T-helper 1 cell treated with Interleukin-12 subunit alpha and Interleukin-12 subunit beta and Interleukin-4 antibody, amounts not matched to agents 30 ng/mL and 1 ng/mL, for 36 hours (primary cell): ENCODE results near the gene MAFG. TPM values are rescaled to one million over a fixed set of nuclear protein-coding genes. Genes with fewer than 3 reads are reported as not detected.

ENCODE experiments used
- intact Hi-C: fragments of 100-400 bp; cut with micrococcal nuclease; formaldehyde crosslinking; loops from one replicate; pipeline ENCODE4 v1.15.1; 2024
- total RNA-seq: library from RNA; stranded (reverse); gene quantifications from 2 replicates; pipeline ENCODE4 v1.2.3, GENCODE V29; 2022

MAFG gene
- total RNA-seq, 1 donor from 2014 or later = 26.2 TPM

DNA sequence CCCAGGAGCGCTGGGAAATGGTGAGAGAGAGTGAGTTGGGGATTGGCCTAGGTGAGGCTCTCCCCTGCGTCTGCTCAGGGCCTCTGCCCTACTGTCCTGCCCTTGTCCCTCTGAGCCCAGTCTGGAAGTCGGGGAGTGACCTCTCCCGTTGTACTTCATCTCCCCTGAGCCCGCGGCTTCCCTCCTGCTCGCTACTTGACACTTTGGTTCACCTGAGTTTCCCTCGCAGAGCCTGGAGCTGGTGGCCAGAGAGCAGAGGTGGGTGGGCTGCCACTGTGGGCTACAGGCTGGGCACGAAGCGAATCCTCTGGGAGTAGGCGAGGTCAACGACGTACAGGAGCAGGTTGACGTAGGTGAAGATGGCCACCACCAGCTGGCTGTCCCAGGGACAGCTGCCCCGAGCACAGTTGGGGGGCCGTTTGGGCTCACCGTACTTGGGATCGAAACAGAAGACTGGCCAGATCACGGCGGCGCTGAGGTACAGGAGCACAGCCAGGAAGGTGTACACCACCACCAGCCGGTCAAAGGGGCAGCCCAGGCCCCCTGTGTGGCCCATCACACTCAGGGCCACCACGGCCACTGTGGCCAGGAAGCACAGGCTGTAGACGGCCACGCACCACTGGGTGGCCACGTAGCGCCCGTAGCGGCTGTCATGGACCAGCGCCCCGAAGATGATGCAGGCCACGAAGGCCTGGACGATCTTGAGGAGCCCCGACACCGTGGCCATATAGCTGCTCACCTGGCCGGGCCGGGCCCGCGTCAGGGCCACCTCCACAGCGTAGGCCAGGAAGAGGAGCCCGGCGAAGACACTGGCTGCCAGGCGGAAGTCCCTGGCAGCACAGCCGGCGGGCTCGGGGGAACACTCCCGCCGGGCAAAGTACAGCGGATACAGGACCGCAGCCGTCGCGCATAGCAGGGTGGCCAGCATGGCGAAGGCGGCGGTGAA is 13.3 kb upstream of the MAFG start:
- intact Hi-C loops = no loop called here

DNA sequence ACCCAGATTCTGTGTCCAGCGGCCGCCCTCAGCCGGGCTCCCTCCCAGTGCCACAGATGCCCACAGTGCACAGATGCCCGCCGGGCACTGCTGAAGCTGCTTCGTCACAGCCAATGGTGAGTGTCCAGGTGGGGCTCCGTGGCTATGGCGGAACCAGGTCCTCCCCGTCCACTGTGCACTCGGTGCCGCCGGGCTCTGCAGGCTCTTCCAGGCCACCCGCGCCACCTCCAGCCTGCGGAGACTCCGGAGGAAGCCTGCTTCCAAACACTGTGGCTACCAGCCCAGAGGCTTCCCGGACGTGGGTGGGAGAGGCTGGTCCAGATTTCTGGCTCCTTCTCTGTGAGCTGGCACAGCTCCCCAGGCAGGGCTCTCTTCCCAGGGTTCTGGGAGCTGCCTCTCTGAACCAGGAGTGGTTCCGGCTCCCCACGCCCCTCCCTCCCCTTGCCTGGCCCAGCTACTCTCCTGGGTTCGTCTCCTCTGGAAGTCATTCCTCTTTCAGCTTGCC is 12.4 kb upstream of the MAFG start:
- intact Hi-C loops = no loop called here

DNA sequence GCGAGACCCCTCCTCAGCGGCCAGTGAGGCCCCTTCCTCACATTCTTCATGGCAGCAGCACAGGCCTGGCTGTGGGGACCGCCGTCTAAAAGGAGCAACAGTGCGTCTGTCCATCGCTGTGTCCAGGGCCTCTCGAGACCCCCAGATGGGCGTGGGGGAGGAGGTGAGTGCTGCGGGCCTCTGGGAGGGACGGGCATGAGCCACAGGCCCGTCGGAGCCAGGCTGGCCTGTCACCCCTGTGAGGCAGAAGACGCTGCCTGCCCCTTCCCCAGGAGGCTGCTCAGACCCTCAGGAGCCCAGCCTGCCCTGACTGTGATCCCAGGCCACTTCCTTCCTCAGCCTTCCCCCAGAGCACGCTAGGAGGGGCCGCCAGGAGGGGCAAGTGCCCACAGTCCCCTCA is 11.7 kb upstream of the MAFG start:
- intact Hi-C loops = no loop called here

DNA sequence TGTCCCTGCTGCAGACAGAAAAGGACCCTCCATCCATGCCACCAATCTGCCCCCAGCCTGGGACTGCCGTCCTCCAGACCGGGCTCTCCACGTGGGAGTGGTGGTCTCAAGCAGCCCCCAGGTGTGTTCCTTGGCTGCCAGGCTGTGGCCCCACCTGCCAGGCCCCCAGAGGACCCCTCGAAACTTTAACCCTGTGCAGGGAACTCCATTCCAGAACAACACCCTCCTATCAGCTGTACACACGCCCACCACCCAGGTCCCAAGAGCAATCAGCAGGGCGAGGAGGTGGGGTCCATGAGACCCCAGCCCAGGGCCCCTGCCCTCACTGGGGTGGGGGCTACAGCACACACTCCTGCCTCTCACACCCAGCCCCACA is 8.2 kb upstream of the MAFG start:
- intact Hi-C loops = loop anchor here (2.0 kb wide), 1 partner anchor 41 kb away; the partner anchor contains the start of gene ASPSCR1

DNA sequence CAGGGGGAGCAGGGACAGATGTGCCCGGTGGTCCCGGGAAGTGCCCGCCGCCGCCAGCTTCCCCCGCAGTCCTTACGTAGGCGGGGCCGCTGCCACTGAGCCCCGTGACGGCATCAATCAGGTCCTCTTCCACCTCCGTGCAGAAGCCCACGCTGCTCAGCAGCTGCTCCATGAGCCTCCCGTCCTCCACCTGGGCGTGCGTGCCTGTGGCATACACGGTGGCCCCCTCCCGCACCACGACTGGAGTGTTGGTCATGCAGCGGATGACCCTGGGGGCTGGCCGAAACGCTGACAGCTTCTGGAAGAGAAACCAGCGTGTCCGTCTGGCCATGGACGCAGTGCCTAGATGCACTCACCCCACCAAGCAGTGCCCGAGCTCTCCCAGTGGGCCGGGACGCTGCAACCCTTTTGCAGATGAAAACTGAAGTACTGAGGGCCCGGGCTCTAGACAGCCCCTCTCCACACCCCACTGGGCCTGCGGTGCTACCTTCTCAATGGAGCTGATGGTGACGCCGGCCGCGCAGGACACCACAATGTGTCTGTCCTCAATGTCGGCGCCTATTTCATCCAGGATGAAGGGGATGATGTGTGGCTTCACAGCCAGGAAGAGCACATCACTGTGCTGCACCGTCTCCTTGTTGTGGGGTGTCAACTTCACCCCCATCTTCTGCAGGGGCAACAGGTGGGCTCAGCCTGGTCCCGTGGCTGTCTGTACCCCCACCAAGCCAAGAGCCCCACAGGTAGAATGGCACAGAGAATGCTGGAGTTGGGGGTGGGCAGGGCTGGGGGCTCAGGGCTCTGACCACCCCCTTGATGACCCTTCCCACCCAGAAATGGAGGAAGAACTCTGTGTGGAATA is 7.5 kb upstream of the MAFG start:
- intact Hi-C loops = no loop called here

DNA sequence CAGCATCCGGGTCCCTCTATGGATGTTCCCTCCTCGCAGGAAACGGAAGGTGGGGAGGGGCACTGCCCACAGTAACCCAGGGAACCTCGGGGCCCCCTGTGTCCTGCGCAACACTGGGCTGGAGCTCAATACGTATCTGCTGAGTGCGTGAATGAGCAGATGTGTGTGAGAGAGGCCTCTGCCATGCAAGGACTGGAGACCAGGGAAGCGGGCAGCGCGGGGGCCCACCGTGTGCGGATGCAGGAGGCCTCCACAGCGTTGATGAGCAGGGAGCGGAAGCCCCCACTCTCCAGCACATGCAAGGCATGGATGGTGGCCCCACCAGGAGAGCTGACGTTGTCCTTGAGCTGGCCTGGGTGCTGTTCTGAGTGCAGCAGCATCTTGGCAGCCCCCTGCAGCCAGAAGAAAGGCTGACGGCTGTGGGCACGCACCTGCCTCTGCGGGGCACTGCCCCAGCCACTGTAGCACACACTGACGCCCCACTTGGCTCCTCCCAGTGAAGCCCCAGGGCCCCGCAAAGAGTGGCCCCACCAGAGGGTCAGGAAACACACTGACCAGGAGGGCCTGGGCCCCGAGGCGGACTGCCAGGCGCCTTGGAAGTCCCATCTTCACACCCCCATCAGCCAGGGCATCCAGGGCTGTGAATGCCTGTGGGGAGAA is 6.7 kb upstream of the MAFG start:
- intact Hi-C loops = no loop called here

DNA sequence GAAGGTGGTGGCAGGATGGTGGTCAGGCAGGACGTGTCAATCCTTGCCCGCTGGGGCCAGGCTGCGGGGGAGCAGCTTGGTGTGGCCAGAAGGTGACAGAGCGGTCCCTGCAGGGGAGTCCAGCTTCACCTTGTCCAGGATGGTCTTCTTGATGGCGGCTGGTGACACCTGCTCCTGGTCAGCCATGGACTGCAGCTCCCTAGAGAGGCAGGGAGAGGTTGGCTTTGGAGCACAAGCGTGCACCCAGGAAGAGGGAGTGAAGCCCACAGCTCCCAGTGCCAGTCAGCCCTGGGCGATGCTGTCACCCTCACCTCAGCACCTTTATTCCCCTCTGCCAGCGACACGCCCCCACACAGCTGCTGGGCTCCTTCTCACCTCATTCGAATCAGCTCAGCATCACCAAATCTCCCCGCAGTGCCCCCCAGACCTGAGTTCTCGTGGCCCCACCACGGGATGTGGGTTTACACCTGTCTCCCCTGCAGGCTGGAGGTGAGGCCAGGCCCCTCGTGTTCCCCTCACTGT is 5.7 kb upstream of the MAFG start:
- intact Hi-C loops = no loop called here

DNA sequence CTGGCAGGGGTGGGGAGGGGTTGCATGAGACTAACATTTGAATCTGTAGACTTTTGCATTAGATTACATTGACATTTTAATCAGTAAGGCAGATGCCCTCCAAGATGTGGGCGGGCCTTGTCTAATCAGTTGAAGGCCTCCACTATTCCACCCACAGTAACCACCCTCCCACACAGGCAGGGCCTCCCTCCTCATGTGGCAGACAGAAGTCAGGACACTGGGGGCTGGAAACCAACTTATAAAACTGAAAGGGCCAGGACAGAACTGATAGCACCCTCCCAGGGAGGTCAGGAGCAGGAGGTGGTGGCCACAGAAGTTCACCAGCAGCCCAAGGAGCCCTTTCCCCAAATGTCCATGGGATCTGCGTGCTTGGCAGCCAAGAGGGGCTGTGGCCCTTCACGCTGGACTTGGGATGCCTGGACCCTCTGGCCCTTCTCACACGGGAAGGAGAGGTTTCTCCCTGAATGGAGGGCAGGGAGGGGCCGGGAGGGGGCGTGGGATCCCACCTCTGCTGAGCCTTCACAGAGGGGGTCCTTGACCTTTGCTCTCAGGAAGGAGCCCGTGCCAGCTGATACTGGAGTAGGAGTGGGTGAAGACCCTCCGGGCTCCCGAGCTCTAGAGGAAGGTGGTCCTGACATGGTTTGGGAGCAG is 4.9 kb upstream of the MAFG start:
- intact Hi-C loops = no loop called here

DNA sequence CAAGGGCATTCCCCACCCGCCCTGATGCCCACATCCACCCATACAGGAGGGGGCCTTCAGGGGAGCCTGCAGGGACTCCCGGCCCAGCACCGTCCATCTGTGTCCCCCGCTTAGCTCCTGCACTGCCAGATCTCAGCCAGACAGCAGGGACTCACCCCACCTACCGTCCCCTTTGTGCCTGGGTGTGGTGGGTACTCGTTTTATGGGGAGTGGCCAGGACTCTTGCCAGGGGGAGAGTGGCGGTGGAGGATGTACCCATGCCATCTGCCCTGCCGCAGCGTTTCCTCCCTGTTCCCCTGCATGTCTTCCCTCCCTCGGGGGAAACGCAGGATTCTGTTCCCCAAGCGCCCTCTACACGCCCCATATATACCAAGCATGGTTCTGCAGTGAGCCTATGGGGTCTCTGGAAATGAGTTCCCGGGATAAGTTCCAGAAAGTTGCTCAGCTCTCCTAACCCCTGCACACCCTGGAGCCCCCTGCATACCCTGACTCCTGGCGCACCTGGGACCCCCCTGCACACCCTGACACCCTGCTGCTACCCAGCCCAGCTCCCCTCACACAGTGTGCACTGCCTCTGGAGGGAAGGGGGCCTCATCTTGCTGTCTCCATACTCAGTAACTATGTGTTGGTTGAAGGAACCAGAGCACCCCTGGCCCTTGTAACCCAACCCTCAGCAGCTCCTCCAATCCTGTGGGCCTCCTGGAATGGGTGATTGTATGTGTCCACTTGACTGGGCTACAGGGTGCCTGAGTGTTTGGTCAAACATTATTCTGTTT is 4.2 kb upstream of the MAFG start:
- intact Hi-C loops = no loop called here

DNA sequence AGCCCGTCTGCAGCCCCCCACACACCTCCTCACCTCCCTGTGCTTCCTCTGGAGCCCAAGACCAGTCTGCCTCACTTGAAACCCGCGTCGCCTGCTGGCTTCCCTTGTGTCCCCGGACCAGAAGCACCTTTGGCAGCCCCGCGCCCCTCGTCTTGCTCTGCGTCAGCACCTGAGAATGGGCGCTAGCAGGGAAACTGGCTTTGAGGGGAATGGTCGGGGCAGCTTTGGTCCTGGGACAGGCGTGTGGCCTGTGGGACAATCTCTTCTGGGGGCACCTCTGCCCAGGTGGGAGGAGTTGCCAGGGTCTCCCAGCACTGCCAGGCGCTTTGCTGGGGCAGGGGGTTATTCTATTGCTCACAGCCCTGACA is 3.6 kb upstream of the MAFG start:
- intact Hi-C loops = no loop called here

DNA sequence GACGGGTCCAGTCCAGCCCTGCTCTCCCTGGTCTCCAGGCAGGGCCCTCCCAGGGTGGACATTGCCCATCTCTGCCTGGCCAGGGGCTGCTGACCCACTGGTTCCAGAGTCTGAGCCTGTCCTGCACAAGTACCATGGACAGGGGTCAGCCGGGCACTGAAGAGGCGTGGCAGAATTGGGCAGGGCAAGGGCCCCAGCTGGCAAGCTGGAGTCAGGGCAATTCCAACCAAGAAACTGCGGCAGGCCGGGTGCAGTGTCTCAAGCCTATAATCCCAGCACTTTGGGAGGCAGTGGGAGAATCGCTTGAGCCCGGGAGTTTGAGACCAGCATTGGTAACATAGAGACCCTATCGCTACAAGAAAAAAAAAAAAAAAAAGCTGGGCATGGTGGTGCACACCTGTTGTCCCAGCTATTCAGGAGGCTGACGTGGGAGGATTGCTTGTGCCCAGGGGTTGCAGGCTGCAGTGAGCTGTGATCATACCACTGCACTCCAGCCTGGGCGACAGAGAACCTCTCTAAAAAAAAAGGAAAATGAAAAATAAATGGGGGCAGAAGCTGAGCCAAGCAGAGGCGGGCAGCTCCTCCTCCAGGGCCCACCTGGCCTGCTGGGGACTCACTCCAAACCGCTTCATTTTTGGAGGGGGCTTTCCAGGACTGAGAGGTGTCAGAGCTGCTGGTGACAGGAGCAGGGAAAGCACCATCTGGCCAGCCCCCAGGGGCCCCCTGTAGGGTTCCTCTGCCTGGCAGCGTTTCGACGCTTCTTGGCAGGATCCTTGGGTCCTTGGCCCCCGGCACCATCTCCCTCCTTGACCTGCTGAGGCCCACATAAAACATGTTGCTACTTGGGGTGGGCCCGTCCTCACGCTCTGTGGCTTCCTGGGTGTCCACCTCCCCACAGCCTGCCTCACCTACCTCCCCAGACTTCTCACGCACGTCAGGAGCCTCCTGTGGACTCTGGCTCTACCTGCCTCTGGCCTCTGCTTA is 2.9 kb upstream of the MAFG start:
- intact Hi-C loops = no loop called here

DNA sequence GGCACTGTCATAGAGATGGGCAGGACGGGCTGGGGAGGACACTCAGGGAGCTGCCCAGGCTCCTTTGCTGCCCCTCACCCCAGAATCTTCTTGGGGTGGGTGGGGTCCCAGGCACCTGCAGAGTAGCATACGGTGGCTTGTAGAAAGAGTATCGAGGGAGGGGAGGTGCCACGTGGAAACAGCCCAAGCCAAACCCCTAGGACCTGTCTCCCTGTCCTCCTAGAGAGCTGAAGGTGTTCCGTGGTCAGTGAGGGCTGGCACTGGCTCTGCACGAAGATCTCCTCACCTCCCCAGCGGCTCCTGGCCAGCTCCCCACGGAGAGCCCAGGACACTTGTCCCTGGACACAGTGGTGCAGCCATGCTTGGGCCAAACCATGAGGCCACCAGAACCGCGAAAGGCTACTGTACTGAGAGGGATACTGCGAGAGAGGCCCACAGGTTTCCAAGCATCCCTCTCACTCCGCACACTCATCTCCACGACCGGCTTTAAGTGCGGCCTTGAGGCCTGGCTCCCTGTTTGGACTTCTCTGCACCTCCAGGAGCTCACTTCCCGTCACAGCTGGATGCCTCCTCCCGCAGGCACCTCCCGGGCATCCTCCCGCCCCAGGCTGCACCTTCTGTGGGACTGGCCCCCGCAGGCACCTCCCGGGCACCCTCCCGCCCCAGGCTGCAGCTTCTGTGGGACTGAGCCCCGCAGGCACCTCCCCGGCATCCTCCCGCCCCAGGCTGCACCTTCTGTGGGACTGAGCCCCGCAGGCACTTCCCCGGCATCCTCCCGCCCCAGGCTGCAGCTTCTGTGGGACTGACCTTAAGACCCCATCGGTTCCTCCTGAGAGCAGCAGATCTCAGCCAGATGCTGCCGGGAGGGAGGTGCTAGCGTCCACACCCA is 2.0 kb upstream of the MAFG start:
- intact Hi-C loops = loop anchor here (2.0 kb wide), 1 partner anchor 97 kb away; the partner anchor contains the start of gene MCRIP1

DNA sequence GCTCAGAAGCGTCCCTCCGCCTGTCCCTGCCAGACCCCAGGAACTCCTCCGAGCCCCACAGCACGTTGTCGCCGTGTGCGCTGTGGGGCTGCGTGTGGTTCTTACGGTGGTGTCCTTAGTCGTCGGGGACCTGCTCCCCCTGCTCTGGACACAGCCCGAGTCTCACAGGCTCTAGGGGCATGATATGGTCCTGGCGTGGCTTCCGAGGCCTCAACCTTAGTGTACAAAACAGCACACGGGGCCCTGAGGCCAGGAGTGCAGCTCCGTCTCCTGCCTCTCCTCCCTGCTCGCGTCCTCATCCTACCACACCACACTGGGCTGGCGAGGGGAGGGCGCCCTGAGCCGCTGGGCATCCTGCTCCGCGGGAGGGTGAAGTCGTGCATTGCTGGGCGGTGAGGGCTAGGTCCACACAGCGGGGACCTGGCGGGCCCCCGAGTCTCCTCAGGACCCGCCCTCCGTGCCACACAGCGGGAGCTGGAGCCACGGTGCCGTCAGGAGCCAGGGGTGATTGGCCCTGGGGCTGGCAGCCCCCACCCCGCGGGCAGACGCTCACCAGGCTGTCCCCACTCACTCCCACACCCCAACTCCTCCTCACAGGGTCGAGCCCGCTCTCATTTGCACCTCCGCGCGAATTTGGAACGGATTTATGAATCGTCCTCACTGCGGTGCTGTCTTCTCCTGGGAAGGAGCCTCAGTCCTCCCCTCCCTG is 1.2 kb upstream of the MAFG start:
- intact Hi-C loops = loop anchor here (2.0 kb wide), 1 partner anchor 96 kb away; the partner anchor contains the start of gene MCRIP1

DNA sequence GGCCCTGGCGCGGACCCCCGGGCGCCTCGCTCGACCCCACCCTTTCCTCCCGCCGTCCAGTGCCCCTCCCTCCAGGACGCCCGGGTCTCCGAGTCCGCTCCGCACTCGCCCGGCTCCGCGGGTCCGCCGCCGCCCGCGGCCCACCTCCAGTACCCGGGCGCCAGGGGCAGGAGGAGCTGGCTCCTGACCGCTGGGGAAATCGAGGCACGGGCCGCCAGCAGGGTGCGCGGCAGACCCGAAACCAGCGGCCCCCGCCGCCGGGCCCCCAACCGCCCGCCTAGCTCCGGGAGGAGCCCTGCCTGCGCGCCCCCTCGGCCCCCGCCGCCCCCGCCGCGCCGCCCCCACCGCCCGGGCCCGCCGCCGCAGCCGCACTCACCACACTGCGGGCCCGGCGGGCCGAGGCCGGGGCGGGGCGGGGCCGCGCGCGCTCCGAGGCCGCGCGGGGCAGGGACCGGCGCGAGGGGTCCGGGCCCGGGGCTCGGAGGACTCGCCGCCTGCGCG is 333 bp downstream of the MAFG start:
- intact Hi-C loops = loop anchor here (1.0 to 2.0 kb wide), 6 partner anchors 9 to 96 kb away; partner anchors contain the start of genes ALYREF, ANAPC11, LRRC45 and P4HB

DNA sequence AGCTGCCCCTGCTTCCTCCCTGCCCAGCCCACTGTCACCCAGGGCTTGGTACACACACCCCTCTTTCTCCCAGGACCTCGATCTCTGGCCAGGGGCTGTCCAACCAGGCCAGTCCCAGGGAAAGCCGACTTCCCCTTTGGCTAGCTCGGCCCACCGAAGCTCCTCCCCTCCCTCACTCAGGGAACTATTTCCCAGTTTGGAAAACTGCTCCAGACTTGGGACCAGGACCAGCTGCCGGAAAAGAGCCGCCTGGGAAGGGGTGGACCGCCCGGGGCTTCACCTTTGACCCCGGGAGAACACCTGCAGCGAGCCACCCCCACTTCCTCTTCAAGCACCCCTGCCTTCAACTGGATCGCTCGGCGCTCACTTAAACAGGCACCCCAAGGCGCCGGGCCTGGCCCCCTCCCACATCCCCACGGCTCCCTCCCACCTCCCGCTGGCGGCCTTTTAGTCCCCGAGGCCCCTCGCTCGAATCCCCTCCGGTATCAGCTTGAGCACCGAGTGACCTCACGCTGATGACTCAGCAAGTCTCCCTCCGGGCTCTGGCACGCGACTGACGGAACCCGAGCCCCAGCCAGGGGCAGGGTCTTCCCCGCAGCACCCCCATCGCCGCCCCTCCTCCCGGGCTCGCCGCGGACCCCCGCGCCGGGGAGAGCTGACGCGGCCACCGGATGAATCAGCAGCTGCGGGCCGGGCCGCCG is 934 bp downstream of the MAFG start:
- intact Hi-C loops = loop anchor here (1.0 to 2.0 kb wide), 6 partner anchors 8 to 97 kb away; partner anchors contain the start of genes ALYREF, ANAPC11, LRRC45 and P4HB
